HG03025 (cell line): ENCODE results near the gene TMEM126A.

Experiments
- ATAC-seq: cut with Tn5 transposase; IDR thresholded peaks from one replicate; pipeline ENCODE4 v1.9.1; 2021; ENCODE audit warnings: mild to moderate bottlenecking, moderate library complexity; ENCODE audit not compliant: unreplicated experiment, low FRiP score

TMEM126A gene

DNA sequence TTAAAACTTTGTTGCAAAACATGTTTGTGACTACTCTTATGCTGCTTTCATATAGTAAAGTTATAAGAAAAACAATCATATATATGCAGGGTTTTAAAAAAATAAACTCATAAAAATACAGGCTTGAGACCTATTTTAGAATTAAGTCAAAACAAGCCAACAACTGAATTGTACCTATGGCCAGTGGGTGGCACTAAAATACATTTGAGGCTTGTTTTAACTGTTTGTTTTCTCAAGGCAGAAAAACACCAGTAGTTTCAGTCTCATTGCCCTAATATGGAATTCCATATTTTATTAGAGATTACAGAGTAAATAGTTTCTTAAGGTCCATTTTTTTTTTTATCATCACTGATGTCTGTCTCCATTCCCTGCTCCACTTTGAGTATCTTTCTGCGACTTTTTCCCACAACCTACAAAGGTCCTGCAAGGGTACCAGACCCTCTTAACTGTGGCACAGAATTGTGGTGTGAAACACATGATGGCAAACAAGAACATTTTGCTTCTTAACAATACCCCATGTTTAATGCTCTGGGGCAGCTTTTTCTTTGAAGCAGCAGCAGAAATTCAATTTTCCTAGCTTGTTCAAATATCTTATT lies 46.7 kb downstream of the TMEM126A start:
- ATAC-seq = no peak

GRCh38 chr11:85695546-85695945 lies 47.8 kb downstream of the TMEM126A start:
- ATAC-seq = no peak

DNA sequence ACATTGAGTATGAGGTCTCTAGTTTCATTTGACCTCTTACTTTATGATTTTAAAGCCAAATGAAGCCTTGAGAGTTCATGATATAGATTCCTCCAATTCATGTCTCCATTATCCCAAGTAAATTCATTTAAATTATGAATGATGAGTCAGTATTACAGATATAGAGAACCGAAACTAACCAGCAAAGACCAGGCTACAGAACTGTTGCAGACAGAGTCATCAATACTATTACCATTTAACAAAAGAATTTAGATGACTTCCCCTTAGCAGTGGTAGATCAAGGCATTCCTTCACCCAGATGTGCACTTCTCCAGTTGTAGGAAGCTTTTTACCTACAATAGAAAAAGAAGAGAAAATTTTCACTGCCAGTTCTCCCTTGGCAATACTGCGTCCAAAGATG lies 50.0 kb downstream of the TMEM126A start:
- no peak for ATAC-seq

- no peak for ATAC-seq
Observed at GRCh38 chr11:85698195-85698594, 50.4 kb downstream of the TMEM126A start.

GRCh38 chr11:85699957-85700741 lies 52.4 kb downstream of the TMEM126A start:
- ATAC-seq = peak; percentile 73

DNA sequence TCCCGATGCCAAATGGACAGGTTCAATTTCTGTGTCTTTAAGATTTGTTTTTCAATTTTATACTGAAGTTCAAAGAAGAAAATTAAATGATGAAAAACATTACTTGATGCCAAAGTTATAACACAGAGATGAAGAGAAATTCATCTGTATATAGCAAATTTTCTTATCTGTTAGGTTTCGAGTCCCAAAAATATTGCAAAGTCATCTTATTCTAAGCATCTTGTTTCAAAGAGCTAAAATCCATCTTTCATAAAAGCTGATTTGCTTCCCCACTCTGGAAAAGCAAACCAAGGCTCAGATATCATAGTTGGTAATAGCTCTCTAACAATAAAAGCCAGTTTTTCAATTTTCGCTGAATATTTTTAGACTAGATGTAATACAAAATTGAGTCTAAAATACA lies 57.2 kb downstream of the TMEM126A start:
- no peak for ATAC-seq

DNA sequence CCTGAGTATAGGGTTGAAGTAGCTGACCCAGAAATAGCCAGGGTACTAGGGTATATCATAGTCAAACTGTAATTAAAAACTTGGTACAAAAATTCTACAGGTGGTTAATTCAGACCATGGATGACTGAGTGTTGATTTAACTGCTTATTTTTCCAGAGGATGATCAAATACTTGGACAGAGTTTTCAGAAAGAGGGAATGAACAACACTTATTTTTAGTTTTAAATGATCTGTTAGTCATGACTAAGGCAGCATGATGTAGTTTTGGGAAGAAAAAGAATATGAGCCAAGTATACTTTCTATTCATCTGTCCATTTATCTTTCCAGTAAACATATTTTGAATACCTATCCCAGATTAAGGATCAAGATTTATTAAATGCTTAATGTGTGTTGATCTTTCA lies 58.0 kb downstream of the TMEM126A start:
- no peak for ATAC-seq
